ENCODE measurements around the gene HHAT.

DNA sequence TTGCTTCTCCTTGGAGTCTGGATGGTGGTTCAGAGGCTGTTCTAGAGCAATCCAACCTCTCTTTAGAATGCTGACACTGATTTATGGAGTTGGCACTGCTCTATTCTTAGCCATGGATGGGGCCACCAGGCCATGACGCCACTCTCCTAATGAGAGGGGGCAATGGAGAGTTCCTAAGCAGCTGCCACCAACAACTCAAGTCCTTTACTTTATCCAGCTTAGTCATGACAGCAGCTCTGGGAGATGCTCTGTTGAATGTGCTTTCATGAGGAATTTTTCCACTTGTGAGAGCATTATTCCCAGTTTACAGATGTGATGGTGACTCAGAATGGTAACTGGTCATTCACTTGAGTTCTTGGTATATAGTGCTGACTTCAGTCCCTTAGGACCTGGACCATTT lies 366.3 kb downstream of the HHAT start:
- TF ChIP-seq CTCF (IDR thresholded peaks at IDR 0.05): no peak
- no peak for TF ChIP-seq EP300 (IDR thresholded peaks at IDR 0.05; ENCODE audit: low read depth)

All from transverse colon (tissue), 3 donors.